ENCODE results near the gene R3HCC1L. TPM values are rescaled to one million over a fixed set of nuclear protein-coding genes. Genes with fewer than 3 reads are reported as not detected.
"Not testable (repeated sequence)": the region's sequence is repeated elsewhere in the genome, so short reads cannot be mapped to it uniquely, and the experiment has no call there.

R3HCC1L gene
- total RNA-seq, 1 donor from 2014 or later = 7.2 TPM

GRCh38 chr10:98170249-98171117 lies 36.0 kb downstream of the R3HCC1L start:
- no peak for DNase-seq (ENCODE audit: low spot score)

GRCh38 chr10:98172073-98172472 lies 37.6 kb downstream of the R3HCC1L start:
- DNase-seq (ENCODE audit: low spot score) = no peak

GRCh38 chr10:98172495-98172894 lies 38.0 kb downstream of the R3HCC1L start:
- DNase-seq (ENCODE audit: low spot score) = no peak

- no peak for DNase-seq (ENCODE audit: low spot score)
Observed at GRCh38 chr10:98173260-98173659, 38.8 kb downstream of the R3HCC1L start.

GRCh38 chr10:98182351-98182915 lies 48.0 kb downstream of the R3HCC1L start:
- not testable (repeated sequence) for DNase-seq (ENCODE audit: low spot score)

- DNase-seq (ENCODE audit: low spot score) = no peak
Observed at GRCh38 chr10:98186681-98187080, 52.2 kb downstream of the R3HCC1L start.

- DNase-seq (ENCODE audit: low spot score) = not testable (repeated sequence)
Observed at GRCh38 chr10:98190773-98191172, 56.3 kb downstream of the R3HCC1L start.

GRCh38 chr10:98193037-98193436 lies 58.6 kb downstream of the R3HCC1L start:
- DNase-seq (ENCODE audit: low spot score) = no peak

GRCh38 chr10:98194633-98195032 lies 60.2 kb downstream of the R3HCC1L start:
- no peak for DNase-seq (ENCODE audit: low spot score)

GRCh38 chr10:98195120-98195519 lies 60.7 kb downstream of the R3HCC1L start:
- no peak for DNase-seq (ENCODE audit: low spot score)

- DNase-seq (ENCODE audit: low spot score) = no peak
Observed at GRCh38 chr10:98196985-98197384, 62.5 kb downstream of the R3HCC1L start.

GRCh38 chr10:98201760-98202159 lies 67.3 kb downstream of the R3HCC1L start:
- no peak for DNase-seq (ENCODE audit: low spot score)

GRCh38 chr10:98202378-98202777 lies 67.9 kb downstream of the R3HCC1L start:
- no peak for DNase-seq (ENCODE audit: low spot score)

- no peak for DNase-seq (ENCODE audit: low spot score)
Observed at GRCh38 chr10:98205351-98205750, 70.9 kb downstream of the R3HCC1L start.

- DNase-seq (ENCODE audit: low spot score) = no peak
Observed at GRCh38 chr10:98208925-98209324, 74.5 kb downstream of the R3HCC1L start.

- no peak for DNase-seq (ENCODE audit: low spot score)
Observed at GRCh38 chr10:98209441-98209840, 75.0 kb downstream of the R3HCC1L start.

- DNase-seq (ENCODE audit: low spot score) = no peak
Observed at GRCh38 chr10:98212196-98212595, 77.7 kb downstream of the R3HCC1L start.

GRCh38 chr10:98213740-98214139 lies 79.3 kb downstream of the R3HCC1L start:
- no peak for DNase-seq (ENCODE audit: low spot score)

GRCh38 chr10:98215373-98215772 lies 80.9 kb downstream of the R3HCC1L start:
- no peak for DNase-seq (ENCODE audit: low spot score)

- DNase-seq (ENCODE audit: low spot score) = no peak
Observed at GRCh38 chr10:98217801-98218200, 83.3 kb downstream of the R3HCC1L start.

GRCh38 chr10:98223874-98224273 lies 89.4 kb downstream of the R3HCC1L start:
- DNase-seq (ENCODE audit: low spot score) = no peak

- no peak for DNase-seq (ENCODE audit: low spot score)
Observed at GRCh38 chr10:98224509-98224908, 90.1 kb downstream of the R3HCC1L start.

GRCh38 chr10:98224996-98225395 lies 90.5 kb downstream of the R3HCC1L start:
- DNase-seq (ENCODE audit: low spot score) = no peak

All from mesenteric fat pad (tissue), 1 donor.